ENCODE results near the gene KLF7. TPM values are rescaled to one million over a fixed set of nuclear protein-coding genes. Genes with fewer than 3 reads are reported as not detected.

The KLF7 gene
- total RNA-seq, 1 donor from 2014 or later = 13.6 TPM

DNA sequence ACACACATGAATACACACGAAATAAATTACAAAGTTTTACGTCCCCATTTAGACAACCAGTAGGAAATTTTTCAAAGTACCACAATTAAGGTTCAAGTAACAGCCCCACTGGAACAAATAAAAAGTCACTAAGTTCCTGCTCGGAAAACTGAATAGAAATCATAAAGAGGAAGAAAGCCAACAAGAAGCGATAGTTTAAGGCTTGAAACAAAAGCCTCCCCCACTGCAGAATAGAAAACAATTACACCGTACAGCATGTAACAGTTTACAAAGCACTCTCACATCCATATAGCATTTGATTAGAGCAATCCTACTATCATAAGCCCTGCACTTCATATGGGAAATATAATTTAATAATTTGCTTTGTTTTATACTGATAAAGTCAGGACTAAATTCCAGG lies 15.5 kb downstream of the KLF7 start:
- Histone ChIP-seq H3K27ac (ENCODE audit: low read depth, low read length) (no peak overlapping the region), H3K9ac (ENCODE audit: low read depth in 1 of 3, low read length in 3 of 3) (no peak overlapping the region), H3K4me3 (ENCODE audit: low read length in 3 of 3) (no peak overlapping the region), H3K27me3 (ENCODE audit: control insufficient read depth in 3 of 3, insufficient read depth in 3 of 3, low read length in 3 of 3) (no peaks in the 10 kb centered on the region), H3K4me1 (ENCODE audit: control insufficient read depth in 3 of 3, insufficient read depth in 3 of 3, low read length in 3 of 3) (peaks cover 21 to 42% (median 41%) of the 10 kb centered on the region in 3 donors), H3K9me3 (ENCODE audit: control insufficient read depth in 3 of 3, low read length in 3 of 3) (no peaks in the 10 kb centered on the region), H3K36me3 (ENCODE audit: control insufficient read depth in 3 of 3, insufficient read depth in 3 of 3, low read length in 3 of 3) (peaks cover 0 to 3% (median 2%) of the 10 kb centered on the region in 3 donors)

DNA sequence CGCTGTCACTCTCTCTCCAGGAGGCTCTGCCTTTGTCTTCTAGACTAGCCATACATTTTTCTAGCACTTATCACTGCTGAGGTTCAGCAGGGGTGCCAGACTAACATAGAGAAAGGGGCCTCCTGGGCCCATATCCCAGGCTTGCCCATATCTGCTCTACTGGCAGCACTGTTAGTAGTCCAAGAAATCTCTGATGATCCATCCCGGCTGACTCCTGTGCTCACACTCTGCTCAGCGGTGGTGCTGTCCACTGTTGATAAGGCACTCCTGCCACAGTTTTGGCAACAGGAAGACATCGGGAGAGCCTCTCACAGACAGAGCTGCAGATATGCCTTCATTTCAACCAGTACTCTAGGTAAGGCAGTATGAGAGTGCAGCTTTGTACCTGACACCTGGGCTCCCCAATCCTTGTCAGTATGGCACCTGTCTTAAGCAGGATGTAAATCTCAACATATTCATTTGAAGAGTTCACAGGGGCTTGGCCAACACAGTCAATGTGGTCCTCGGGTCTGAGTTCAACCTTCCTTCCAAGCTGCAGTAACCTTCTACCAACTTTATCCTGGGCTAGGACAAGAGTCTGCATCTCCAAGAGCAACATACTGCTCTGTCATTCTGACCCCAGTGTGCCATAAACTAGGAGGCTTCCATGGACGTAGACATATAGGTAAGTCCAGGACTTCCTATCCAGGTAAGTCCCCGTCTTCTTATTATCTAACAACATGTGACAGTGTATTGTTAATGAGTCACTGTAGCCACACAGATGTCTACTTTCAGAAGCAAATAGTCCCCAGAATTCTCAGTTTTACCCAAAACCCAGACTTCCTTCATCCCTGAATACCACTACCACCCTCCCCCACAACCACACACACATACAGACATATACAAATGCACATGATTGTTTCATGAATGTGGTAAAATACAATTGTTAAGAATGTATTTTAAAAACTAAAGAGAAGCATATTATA lies 16.2 kb downstream of the KLF7 start:
- Histone ChIP-seq H3K9ac (ENCODE audit: low read depth in 1 of 3, low read length in 3 of 3) (no peak overlapping the region), H3K27me3 (ENCODE audit: control insufficient read depth in 3 of 3, insufficient read depth in 3 of 3, low read length in 3 of 3) (no peaks in the 10 kb centered on the region), H3K4me1 (ENCODE audit: control insufficient read depth in 3 of 3, insufficient read depth in 3 of 3, low read length in 3 of 3) (peaks cover 25 to 48% (median 37%) of the 10 kb centered on the region in 3 donors), H3K9me3 (ENCODE audit: control insufficient read depth in 3 of 3, low read length in 3 of 3) (no peaks in the 10 kb centered on the region), H3K4me3 (ENCODE audit: low read length in 3 of 3) (no peak overlapping the region), H3K27ac (ENCODE audit: low read depth, low read length) (peak overlapping the region; percentile 4), H3K36me3 (ENCODE audit: control insufficient read depth in 3 of 3, insufficient read depth in 3 of 3, low read length in 3 of 3) (peaks cover 0 to 3% (median 2%) of the 10 kb centered on the region in 3 donors)

DNA sequence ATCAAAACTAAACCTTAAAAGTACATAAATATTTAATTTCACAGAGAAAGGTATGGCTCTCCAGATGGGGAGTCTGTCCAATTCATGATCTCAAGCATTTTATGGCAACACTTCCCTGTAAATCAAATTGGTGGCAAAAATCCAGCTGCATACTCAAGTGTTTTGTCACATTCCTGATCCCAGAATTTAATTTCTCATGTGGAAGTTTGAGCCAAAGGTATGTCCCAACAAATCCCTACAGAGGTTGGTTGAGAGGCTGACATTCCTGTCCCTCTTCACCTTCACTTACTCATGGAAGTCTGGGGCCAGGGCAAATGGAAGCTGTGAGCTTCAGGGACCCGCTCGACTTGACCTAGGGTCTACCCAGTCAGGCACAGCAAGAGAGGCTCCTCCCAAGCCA lies 17.7 kb downstream of the KLF7 start:
- Histone ChIP-seq H3K9ac (ENCODE audit: low read depth in 1 of 3, low read length in 3 of 3) (no peak overlapping the region), H3K27ac (ENCODE audit: low read depth, low read length) (no peak overlapping the region), H3K27me3 (ENCODE audit: control insufficient read depth in 3 of 3, insufficient read depth in 3 of 3, low read length in 3 of 3) (no peaks in the 10 kb centered on the region), H3K4me1 (ENCODE audit: control insufficient read depth in 3 of 3, insufficient read depth in 3 of 3, low read length in 3 of 3) (peaks cover 38 to 46% (median 44%) of the 10 kb centered on the region in 3 donors), H3K4me3 (ENCODE audit: low read length in 3 of 3) (no peak overlapping the region), H3K36me3 (ENCODE audit: control insufficient read depth in 3 of 3, insufficient read depth in 3 of 3, low read length in 3 of 3) (peaks cover 0 to 3% (median 2%) of the 10 kb centered on the region in 3 donors), H3K9me3 (ENCODE audit: control insufficient read depth in 3 of 3, low read length in 3 of 3) (no peaks in the 10 kb centered on the region)

DNA sequence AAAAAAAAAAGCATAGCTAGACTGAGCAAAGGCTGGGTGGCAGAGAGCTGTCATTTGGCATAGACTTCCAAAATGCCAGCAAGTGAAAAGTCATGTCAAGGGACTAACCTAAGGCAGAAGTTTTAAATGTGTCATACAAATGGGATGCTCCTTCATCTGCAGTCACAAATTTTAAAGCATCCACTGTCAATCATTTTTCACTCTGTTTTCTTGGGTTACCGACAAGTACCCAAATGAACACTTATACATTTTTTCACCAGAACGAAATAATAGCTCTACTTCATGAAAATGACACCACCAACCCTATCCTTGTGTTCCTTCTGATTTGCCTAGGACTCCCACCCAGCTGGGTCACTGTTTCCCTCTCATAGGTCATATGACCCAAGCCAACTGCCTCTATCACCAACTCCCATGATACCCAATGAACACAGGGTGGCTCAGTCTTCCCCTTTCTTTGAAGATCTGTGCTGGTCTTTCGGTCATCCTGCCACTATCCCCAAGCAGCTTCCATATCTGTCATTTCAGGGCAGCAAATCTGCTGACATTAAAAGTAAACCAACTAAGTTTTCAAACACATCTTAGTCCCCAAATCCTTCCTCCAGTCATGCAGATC lies 21.5 kb downstream of the KLF7 start:
- H3K27ac ChIP-seq (ENCODE audit: low read depth, low read length) = peak overlapping the region; percentile 81
- no peaks in the 10 kb centered on the region for H3K9me3 ChIP-seq (ENCODE audit: control insufficient read depth in 3 of 3, low read length in 3 of 3)
- H3K4me3 ChIP-seq (ENCODE audit: low read length in 3 of 3) = no peak overlapping the region
- H3K9ac ChIP-seq (ENCODE audit: low read depth in 1 of 3, low read length in 3 of 3) = peak overlapping the region in 2 of 3 donors; percentile 27 to 47
- H3K4me1 ChIP-seq (ENCODE audit: control insufficient read depth in 3 of 3, insufficient read depth in 3 of 3, low read length in 3 of 3) = peaks cover 36 to 58% (median 39%) of the 10 kb centered on the region in 3 donors
- H3K27me3 ChIP-seq (ENCODE audit: control insufficient read depth in 3 of 3, insufficient read depth in 3 of 3, low read length in 3 of 3) = no peaks in the 10 kb centered on the region
- peaks cover 0 to 3% (median 2%) of the 10 kb centered on the region in 3 donors for H3K36me3 ChIP-seq (ENCODE audit: control insufficient read depth in 3 of 3, insufficient read depth in 3 of 3, low read length in 3 of 3)

DNA sequence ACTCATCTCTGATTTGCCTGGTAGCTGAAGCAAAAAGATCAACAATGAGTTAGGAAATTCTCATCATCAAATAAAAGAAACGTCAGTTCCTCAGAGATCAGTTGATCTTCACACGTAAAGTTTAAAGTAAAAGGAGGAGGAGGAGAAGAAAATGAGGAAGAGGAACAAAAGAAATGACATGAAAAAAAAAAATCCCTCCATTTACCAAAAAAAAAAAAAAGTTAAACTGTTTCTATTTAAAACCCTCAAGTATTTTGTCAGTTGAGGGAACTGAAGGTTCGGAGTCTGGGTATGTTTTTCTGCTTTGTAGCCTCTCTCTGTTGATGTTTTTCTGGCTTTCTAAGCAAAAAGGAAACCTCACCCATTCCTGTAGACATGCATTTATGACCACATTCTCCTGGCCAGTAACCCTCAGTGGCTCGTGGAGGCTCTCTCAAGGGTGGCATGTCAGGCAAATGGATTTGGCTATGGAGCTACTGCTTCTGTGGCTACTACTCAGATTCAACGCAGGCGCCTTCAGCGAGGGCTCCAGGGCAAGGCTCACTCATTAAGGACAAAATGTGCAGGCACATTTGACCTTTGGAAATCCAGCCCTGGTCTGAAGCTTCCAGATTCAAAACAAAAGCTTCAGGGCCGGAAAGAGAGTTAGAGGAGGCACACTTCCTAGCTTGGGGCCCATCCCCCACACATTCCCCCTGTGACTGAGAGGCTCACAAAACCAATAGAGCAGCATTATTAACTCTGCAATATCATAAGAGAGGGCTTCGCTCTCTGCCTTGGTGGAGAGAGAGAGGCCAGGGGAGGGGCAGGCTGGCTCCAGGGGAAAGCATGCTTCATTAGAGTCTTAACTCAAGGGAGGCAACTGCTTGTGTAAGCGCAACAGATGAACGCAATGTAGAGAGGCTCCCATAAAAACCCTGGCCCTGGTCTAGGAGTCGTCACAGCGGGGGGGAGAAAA lies 22.3 kb downstream of the KLF7 start:
- H3K4me1 ChIP-seq (ENCODE audit: control insufficient read depth in 3 of 3, insufficient read depth in 3 of 3, low read length in 3 of 3) = peaks cover 32 to 55% (median 35%) of the 10 kb centered on the region in 3 donors
- no peaks in the 10 kb centered on the region for H3K27me3 ChIP-seq (ENCODE audit: control insufficient read depth in 3 of 3, insufficient read depth in 3 of 3, low read length in 3 of 3)
- peak overlapping the region in 2 of 3 donors; percentile 41 to 64 for H3K4me3 ChIP-seq (ENCODE audit: low read length in 3 of 3)
- H3K9ac ChIP-seq (ENCODE audit: low read depth in 1 of 3, low read length in 3 of 3) = peak overlapping the region; percentile 27 to 58 (median 47)
- no peaks in the 10 kb centered on the region for H3K9me3 ChIP-seq (ENCODE audit: control insufficient read depth in 3 of 3, low read length in 3 of 3)
- H3K36me3 ChIP-seq (ENCODE audit: control insufficient read depth in 3 of 3, insufficient read depth in 3 of 3, low read length in 3 of 3) = peaks cover 0 to 3% (median 2%) of the 10 kb centered on the region in 3 donors
- peak overlapping the region; percentile 81 for H3K27ac ChIP-seq (ENCODE audit: low read depth, low read length)

DNA sequence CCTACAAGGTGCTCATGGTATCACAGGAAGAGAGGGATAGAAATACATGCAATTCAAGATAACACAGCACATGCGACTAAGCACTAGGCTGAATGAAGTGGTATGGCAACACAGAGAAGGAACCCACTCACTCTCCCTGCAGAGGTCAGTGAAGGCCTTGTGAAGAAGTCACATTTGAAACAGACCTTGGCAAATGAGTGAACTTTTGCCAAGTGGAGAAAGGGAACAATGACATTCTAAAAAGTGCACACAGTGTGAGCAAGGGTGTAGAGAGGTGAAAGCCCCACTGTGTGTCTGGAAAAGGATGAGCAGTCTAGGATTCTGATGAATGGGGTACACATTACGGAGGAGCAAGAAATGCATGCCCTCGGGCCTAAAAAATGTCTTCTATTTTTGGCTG lies 23.3 kb downstream of the KLF7 start:
- peaks cover 32 to 52% (median 33%) of the 10 kb centered on the region in 3 donors for H3K4me1 ChIP-seq (ENCODE audit: control insufficient read depth in 3 of 3, insufficient read depth in 3 of 3, low read length in 3 of 3)
- peaks cover 0 to 3% (median 2%) of the 10 kb centered on the region in 3 donors for H3K36me3 ChIP-seq (ENCODE audit: control insufficient read depth in 3 of 3, insufficient read depth in 3 of 3, low read length in 3 of 3)
- H3K9me3 ChIP-seq (ENCODE audit: control insufficient read depth in 3 of 3, low read length in 3 of 3) = no peaks in the 10 kb centered on the region
- no peak overlapping the region for H3K9ac ChIP-seq (ENCODE audit: low read depth in 1 of 3, low read length in 3 of 3)
- H3K27me3 ChIP-seq (ENCODE audit: control insufficient read depth in 3 of 3, insufficient read depth in 3 of 3, low read length in 3 of 3) = no peaks in the 10 kb centered on the region
- H3K4me3 ChIP-seq (ENCODE audit: low read length in 3 of 3) = peak overlapping the region in 1 of 3 donors; percentile 9
- H3K27ac ChIP-seq (ENCODE audit: low read depth, low read length) = peak overlapping the region; percentile 81

DNA sequence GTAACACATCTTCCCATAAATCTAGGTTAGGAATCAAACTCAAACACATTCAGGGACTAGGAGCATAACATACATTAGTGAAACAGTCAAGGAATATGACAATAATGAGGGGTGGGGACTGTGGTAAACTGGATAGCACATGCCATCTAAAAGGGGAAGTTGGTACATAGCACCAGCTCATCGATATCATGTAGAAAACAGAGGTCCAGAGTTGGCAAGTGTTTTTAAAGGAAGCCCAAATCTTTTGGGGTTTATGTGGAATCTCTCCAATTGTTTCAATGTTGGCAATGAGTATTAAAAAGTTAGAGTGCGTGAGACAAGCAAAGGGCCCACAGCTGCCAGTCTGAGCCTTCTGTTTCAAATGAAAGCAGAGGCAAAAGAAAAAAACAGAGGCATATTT lies 24.4 kb downstream of the KLF7 start:
- no peak overlapping the region for H3K4me3 ChIP-seq (ENCODE audit: low read length in 3 of 3)
- H3K9ac ChIP-seq (ENCODE audit: low read depth in 1 of 3, low read length in 3 of 3) = no peak overlapping the region
- no peaks in the 10 kb centered on the region for H3K9me3 ChIP-seq (ENCODE audit: control insufficient read depth in 3 of 3, low read length in 3 of 3)
- H3K36me3 ChIP-seq (ENCODE audit: control insufficient read depth in 3 of 3, insufficient read depth in 3 of 3, low read length in 3 of 3) = peaks cover 0 to 3% (median 2%) of the 10 kb centered on the region in 3 donors
- no peaks in the 10 kb centered on the region for H3K27me3 ChIP-seq (ENCODE audit: control insufficient read depth in 3 of 3, insufficient read depth in 3 of 3, low read length in 3 of 3)
- peaks cover 32 to 48% (median 32%) of the 10 kb centered on the region in 3 donors for H3K4me1 ChIP-seq (ENCODE audit: control insufficient read depth in 3 of 3, insufficient read depth in 3 of 3, low read length in 3 of 3)
- peak overlapping the region; percentile 81 for H3K27ac ChIP-seq (ENCODE audit: low read depth, low read length)

DNA sequence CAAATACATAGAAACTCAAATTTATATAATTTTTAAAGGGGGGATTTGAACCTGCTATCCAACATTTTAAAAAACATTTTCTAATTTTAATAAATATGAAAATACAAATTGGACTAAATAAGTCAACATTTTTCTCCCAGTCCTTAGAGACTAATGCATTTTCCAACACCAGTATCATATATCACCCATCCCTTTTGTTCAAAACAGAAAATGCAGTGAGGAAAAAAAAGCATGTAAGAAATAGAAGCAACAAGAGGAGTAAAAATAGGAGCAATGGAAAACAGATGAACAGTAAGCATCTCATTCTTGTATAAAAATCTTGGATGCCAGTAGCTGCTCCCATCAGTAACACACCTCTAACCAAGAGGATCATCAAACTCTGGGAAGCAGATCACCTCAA lies 25.5 kb downstream of the KLF7 start:
- Histone ChIP-seq H3K27ac (ENCODE audit: low read depth, low read length) (no peak overlapping the region), H3K4me1 (ENCODE audit: control insufficient read depth in 3 of 3, insufficient read depth in 3 of 3, low read length in 3 of 3) (peaks cover 35 to 57% (median 39%) of the 10 kb centered on the region in 3 donors)

DNA sequence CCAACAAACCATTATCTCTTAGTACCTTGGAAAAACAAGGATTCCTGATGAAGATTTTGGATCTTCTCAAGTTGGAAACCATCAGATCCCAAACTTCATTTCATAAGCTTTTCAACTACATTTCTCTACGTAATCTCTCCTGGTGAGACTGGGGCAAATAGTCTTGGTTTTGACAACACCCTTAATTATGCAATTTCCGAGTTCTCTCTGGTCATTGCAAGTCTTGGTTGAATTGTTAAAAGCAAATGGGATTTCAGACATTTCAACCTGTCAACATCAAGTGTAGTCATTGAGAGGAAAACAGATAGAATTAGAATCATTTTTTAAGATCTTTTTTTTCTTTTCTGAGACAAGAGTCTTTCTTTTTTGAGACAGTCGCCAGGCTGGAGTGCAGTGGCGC lies 26.2 kb downstream of the KLF7 start:
- H3K9me3 ChIP-seq (ENCODE audit: control insufficient read depth in 3 of 3, low read length in 3 of 3) = no peaks in the 10 kb centered on the region
- H3K4me3 ChIP-seq (ENCODE audit: low read length in 3 of 3) = no peak overlapping the region
- peaks cover 36 to 57% (median 43%) of the 10 kb centered on the region in 3 donors for H3K4me1 ChIP-seq (ENCODE audit: control insufficient read depth in 3 of 3, insufficient read depth in 3 of 3, low read length in 3 of 3)
- no peaks in the 10 kb centered on the region for H3K27me3 ChIP-seq (ENCODE audit: control insufficient read depth in 3 of 3, insufficient read depth in 3 of 3, low read length in 3 of 3)
- H3K27ac ChIP-seq (ENCODE audit: low read depth, low read length) = no peak overlapping the region
- H3K9ac ChIP-seq (ENCODE audit: low read depth in 1 of 3, low read length in 3 of 3) = no peak overlapping the region
- H3K36me3 ChIP-seq (ENCODE audit: control insufficient read depth in 3 of 3, insufficient read depth in 3 of 3, low read length in 3 of 3) = no peaks in the 10 kb centered on the region

More for the DNA sequence above, 25.5 kb downstream of the KLF7 start:
- H3K27me3 ChIP-seq (ENCODE audit: control insufficient read depth in 3 of 3, insufficient read depth in 3 of 3, low read length in 3 of 3) = no peaks in the 10 kb centered on the region
- no peaks in the 10 kb centered on the region for H3K36me3 ChIP-seq (ENCODE audit: control insufficient read depth in 3 of 3, insufficient read depth in 3 of 3, low read length in 3 of 3)
- H3K9ac ChIP-seq (ENCODE audit: low read depth in 1 of 3, low read length in 3 of 3) = no peak overlapping the region
- H3K4me3 ChIP-seq (ENCODE audit: low read length in 3 of 3) = no peak overlapping the region
- H3K9me3 ChIP-seq (ENCODE audit: control insufficient read depth in 3 of 3, low read length in 3 of 3) = no peaks in the 10 kb centered on the region
